ENCODE data around the gene SGCB.

The SGCB gene

GRCh38 chr4:52045028-52045427, 6.9 kb upstream of the SGCB start:
- H3K4me3 Mint-ChIP-seq: no peak overlapping the region
- ATAC-seq (no peak), DNase-seq (ENCODE audit: low spot score in 2 of 2) (no peak)
- no peaks in the 10 kb centered on the region for H3K36me3 Mint-ChIP-seq
- H3K27ac Mint-ChIP-seq: no peak overlapping the region
- H3K9me3 Mint-ChIP-seq: no peaks in the 10 kb centered on the region
- no peaks in the 10 kb centered on the region for H3K4me1 Mint-ChIP-seq

GRCh38 chr4:52037689-52038102, 403 bp downstream of the SGCB start:
- peak in 1 of 2 donors; percentile 72 for DNase-seq (ENCODE audit: low spot score in 2 of 2)
- Mint-ChIP-seq H3K4me1 (peaks cover 22% of the 10 kb centered on the region), H3K27ac (peak overlapping the region; percentile 79), H3K9me3 (no peaks in the 10 kb centered on the region), H3K4me3 (peak overlapping the region; percentile 74), H3K36me3 (no peaks in the 10 kb centered on the region)
- ATAC-seq: peak; percentile 71

GRCh38 chr4:52036886-52037530, 1.1 kb downstream of the SGCB start:
- ATAC-seq (no peak), DNase-seq (ENCODE audit: low spot score in 2 of 2) (no peak)
- H3K4me1 Mint-ChIP-seq: peaks cover 22% of the 10 kb centered on the region
- H3K36me3 Mint-ChIP-seq: peaks cover under 1% of the 10 kb centered on the region
- peak overlapping the region; percentile 79 for H3K27ac Mint-ChIP-seq
- peak overlapping the region; percentile 74 for H3K4me3 Mint-ChIP-seq
- H3K9me3 Mint-ChIP-seq: no peaks in the 10 kb centered on the region

GRCh38 chr4:52035190-52035589, 2.9 kb downstream of the SGCB start:
- Mint-ChIP-seq H3K36me3 (peaks cover 19% of the 10 kb centered on the region), H3K4me1 (peaks cover 22% of the 10 kb centered on the region), H3K27ac (no peak overlapping the region), H3K9me3 (no peaks in the 10 kb centered on the region), H3K4me3 (no peak overlapping the region)
- DNase-seq (ENCODE audit: low spot score in 2 of 2) (no peak), ATAC-seq (no peak)

DNA sequence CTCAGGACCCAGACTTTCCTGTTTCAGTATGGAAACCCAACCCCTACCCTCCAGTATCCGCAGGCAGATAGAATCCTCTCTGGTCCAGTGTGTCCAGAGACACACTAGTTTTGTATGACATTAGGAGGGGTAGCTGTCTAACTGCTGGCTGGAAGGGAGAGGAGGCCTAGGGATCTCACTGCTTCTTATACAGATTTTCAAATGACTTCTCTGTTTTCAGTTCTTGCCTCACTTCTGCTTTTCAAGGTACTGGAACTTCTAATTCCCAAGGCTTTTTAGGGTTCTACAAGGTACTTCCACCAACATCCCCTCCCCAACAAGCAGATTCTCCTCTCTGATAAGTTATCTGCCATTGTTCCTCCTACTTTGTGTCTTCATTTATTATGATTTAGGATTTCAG, 6.1 kb downstream of the SGCB start:
- ATAC-seq (no peak), DNase-seq (ENCODE audit: low spot score in 2 of 2) (no peak)
- H3K4me1 Mint-ChIP-seq: peaks cover 21% of the 10 kb centered on the region
- peak overlapping the region; percentile 17 for H3K27ac Mint-ChIP-seq
- peaks cover 40% of the 10 kb centered on the region for H3K36me3 Mint-ChIP-seq
- no peaks in the 10 kb centered on the region for H3K9me3 Mint-ChIP-seq
- no peak overlapping the region for H3K4me3 Mint-ChIP-seq

DNA sequence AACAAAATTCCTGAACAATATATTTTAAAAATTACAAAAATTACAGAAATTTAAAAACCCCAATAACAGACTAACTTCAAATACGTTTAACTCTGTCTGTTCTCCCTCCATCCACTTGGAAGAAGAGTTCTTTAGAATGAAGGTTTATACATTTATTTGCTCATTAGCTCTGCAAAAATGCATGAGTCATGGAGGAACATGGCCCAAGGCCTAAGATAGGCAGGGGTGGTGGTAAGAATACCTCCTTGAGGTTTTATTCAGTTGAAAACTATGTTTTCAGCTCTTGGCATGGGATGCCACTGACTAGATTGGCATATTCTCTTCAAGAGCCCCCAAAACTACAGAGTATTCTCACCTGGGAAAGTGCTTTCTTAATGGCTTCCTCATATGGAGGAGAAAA, 9.1 kb downstream of the SGCB start:
- DNase-seq (ENCODE audit: low spot score in 2 of 2): no peak
- Mint-ChIP-seq H3K27ac (no peak overlapping the region), H3K4me1 (no peaks in the 10 kb centered on the region), H3K4me3 (no peak overlapping the region), H3K9me3 (no peaks in the 10 kb centered on the region), H3K36me3 (peaks cover 50% of the 10 kb centered on the region)
- no peak for ATAC-seq

- Mint-ChIP-seq H3K4me1 (no peaks in the 10 kb centered on the region), H3K36me3 (no peaks in the 10 kb centered on the region), H3K4me3 (no peak within 1 kb of the TSS), H3K27ac (no peak within 1 kb of the TSS), H3K9me3 (no peaks in the 10 kb centered on the region)
- DNase-seq (ENCODE audit: low spot score in 2 of 2): no peak
- no peak for ATAC-seq
These were observed 18.0 kb downstream of the SGCB start, which contains the start of gene LRRC66 for GRCh38 chr4:52019936-52020657. Gene LRRC66, minus strand, starts transcription at chr4:52020363. Its CDS starts 2,750 bp downstream, at chr4:52017613.

GRCh38 chr4:52017814-52018213, 20.3 kb downstream of the SGCB start:
- ATAC-seq: no peak
- H3K9me3 Mint-ChIP-seq: no peaks in the 10 kb centered on the region
- DNase-seq (ENCODE audit: low spot score in 2 of 2): no peak
- H3K4me1 Mint-ChIP-seq: no peaks in the 10 kb centered on the region
- no peak overlapping the region for H3K4me3 Mint-ChIP-seq
- H3K27ac Mint-ChIP-seq: no peak overlapping the region
- no peaks in the 10 kb centered on the region for H3K36me3 Mint-ChIP-seq

DNA sequence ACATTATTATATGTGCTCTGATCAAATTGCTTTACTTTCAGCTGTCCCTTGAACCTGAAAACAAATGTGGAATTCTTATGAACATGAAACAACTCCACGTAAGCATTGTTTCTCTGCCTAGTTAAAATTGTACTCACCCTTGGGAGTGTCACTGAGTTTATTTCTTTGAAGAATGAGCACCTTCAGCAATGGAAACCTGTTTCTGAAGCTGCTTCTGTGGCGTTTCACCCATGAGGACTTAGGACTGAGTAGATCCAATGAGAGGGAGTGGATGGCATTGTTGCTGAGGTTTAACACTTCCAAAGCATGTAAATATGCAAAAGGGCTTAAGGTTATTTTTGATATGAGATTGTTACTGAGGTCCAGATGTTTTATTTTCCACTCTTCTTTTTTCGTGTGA, 21.1 kb downstream of the SGCB start:
- no peaks in the 10 kb centered on the region for H3K4me1 Mint-ChIP-seq
- no peaks in the 10 kb centered on the region for H3K36me3 Mint-ChIP-seq
- no peak overlapping the region for H3K4me3 Mint-ChIP-seq
- no peak overlapping the region for H3K27ac Mint-ChIP-seq
- ATAC-seq: no peak
- H3K9me3 Mint-ChIP-seq: no peaks in the 10 kb centered on the region
- no peak for DNase-seq (ENCODE audit: low spot score in 2 of 2)

GRCh38 chr4:52015366-52015765, 22.7 kb downstream of the SGCB start:
- ATAC-seq: no peak
- no peak for DNase-seq (ENCODE audit: low spot score in 2 of 2)
- Mint-ChIP-seq H3K4me1 (no peaks in the 10 kb centered on the region), H3K9me3 (no peaks in the 10 kb centered on the region), H3K36me3 (no peaks in the 10 kb centered on the region), H3K27ac (no peak overlapping the region), H3K4me3 (no peak overlapping the region)

DNA sequence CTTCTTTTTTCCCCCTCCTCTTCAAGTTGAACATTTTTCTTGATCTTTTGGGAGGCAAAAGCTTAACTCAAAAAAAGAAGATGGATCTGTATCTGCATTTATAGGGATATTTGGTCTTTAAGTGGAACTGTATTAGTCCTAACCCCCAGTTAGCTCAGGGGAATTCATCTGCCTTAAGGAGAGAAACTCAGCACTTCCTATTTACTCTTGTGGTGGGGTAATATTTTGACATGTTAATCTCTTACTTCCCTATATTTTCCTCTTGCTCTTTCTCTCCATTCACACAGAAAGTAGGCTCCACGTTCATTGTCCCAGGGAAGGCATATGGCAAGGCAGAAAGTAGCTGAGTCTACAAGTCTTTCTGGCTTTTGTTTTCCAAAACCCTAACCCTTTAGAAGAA, 23.2 kb downstream of the SGCB start:
- no peaks in the 10 kb centered on the region for H3K9me3 Mint-ChIP-seq
- ATAC-seq (no peak), DNase-seq (ENCODE audit: low spot score in 2 of 2) (no peak)
- no peaks in the 10 kb centered on the region for H3K36me3 Mint-ChIP-seq
- H3K4me3 Mint-ChIP-seq: no peak overlapping the region
- no peak overlapping the region for H3K27ac Mint-ChIP-seq
- no peaks in the 10 kb centered on the region for H3K4me1 Mint-ChIP-seq

DNA sequence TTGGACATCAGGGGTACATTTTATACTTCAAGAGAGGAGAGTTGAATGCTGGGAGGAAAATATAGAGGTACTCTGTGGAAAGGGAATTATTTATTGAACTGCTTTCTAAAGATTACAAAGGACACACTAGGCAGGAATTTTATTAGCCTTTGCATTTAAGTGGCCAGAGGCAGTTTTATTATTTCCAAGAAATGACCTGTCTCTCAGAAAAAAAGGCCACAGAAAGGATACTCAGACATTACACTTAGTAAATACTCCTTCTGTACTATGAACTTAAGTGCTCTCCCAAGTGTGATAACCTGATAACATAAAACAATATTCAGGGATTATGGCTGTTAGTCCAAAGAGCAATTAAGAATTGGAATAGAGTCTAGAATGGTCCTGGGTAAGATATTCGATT, 25.4 kb downstream of the SGCB start:
- Mint-ChIP-seq H3K9me3 (no peaks in the 10 kb centered on the region), H3K4me3 (no peak overlapping the region), H3K27ac (no peak overlapping the region), H3K4me1 (no peaks in the 10 kb centered on the region), H3K36me3 (no peaks in the 10 kb centered on the region)
- DNase-seq (ENCODE audit: low spot score in 2 of 2): no peak
- ATAC-seq: no peak

DNA sequence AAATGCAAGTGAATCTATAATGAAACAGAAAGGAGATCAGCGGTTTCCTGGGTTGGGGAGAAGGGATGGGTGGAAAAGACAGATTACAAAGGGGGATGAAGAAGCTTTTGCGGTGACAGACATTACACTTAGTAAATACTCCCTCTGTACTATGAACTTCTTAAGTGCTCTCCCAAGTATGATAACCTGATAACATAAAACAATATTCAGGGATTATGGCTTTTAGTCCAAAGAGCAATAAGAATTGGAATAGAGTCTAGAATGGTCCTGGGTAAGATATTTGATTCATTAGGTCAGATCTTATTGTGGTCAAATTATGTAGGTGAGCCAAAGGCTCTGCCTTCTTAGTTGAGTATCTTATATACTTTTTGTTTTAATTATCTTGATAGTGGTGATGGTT, 27.1 kb downstream of the SGCB start:
- Mint-ChIP-seq H3K36me3 (no peaks in the 10 kb centered on the region), H3K4me1 (no peaks in the 10 kb centered on the region), H3K27ac (no peak overlapping the region), H3K9me3 (no peaks in the 10 kb centered on the region), H3K4me3 (no peak overlapping the region)
- ATAC-seq (no peak), DNase-seq (ENCODE audit: low spot score in 2 of 2) (no peak)

DNA sequence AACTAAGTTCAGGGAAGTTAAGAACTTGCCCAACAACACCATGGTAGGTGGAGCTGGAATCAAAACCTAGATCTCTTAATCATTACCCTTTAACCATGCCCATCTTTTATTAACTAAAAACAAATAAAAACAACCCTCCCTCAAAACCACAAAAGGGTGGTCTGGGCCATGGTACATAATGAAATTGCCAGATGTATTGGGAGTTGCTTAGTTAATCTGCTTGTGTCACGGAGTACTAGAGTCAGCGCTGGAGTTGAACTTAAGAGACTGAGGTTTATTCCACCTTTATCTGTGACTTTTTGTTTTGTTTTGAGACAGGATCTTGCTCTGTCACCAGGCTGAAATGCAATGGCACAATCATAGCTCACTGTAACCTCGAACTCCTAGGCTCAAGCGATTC, 31.2 kb downstream of the SGCB start:
- H3K27ac Mint-ChIP-seq: no peak overlapping the region
- no peak for ATAC-seq
- H3K36me3 Mint-ChIP-seq: no peaks in the 10 kb centered on the region
- no peak for DNase-seq (ENCODE audit: low spot score in 2 of 2)
- no peaks in the 10 kb centered on the region for H3K9me3 Mint-ChIP-seq
- H3K4me1 Mint-ChIP-seq: no peaks in the 10 kb centered on the region
- no peak overlapping the region for H3K4me3 Mint-ChIP-seq

DNA sequence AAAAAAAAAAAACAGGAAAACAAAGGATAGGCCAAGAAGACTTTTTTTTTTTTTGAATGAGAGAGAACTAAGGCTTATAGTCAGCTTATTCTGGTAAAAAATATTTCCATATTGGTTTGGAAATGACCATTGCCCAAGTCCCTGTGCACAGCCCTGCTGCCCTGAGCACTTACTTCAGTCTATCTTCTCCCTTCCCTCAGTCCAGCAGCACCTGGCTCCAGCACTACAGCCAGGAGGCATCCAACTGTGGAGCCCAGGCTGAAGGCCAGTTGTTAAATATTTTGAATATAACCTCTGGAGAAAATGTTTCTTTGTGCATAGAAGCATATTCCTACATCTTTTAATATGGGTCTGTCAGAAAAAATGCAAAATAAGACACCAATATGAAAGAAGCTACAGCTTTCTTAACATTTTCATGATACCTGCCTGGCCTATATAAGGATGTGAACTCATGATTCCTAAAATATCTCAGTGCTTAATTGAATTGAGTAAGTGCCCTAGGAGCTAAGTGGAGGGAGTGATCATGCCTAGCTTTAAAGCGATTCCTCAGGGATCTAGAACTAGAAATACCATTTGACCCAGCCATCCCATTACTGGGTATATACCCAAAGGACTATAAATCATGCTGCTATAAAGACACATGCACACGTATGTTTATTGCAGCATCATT, 32.4 kb downstream of the SGCB start:
- Mint-ChIP-seq H3K4me3 (no peak overlapping the region), H3K27ac (no peak overlapping the region), H3K9me3 (no peaks in the 10 kb centered on the region), H3K4me1 (no peaks in the 10 kb centered on the region), H3K36me3 (no peaks in the 10 kb centered on the region)
- DNase-seq (ENCODE audit: low spot score in 2 of 2) (no peak), ATAC-seq (no peak)

DNA sequence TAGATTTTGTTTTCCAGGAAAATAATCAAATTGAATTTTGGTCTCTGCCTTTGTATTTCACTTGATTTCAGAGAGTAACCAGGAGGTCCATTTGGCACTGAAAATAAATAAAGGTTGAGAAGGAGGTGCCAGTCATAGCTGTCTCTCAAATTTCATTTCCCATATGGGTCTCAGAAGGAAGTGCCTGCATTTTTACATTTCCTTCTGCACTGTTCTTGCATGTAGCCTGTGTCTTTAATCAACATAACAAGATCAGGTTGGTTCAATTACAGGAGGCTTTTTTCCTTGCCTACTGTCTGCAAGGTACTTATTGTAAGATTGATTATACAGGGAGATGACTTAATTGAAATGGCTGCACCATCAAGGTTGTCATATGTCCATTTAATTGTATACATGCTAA, 33.7 kb downstream of the SGCB start:
- no peak for DNase-seq (ENCODE audit: low spot score in 2 of 2)

More for the DNA sequence above, 33.7 kb downstream of the SGCB start:
- Mint-ChIP-seq H3K4me3 (no peak overlapping the region), H3K36me3 (no peaks in the 10 kb centered on the region), H3K27ac (no peak overlapping the region), H3K4me1 (no peaks in the 10 kb centered on the region), H3K9me3 (no peaks in the 10 kb centered on the region)
- ATAC-seq: no peak

Data from stimulated activated effector memory CD8-positive, alpha-beta T cell treated with anti-CD3 and anti-CD28 coated beads, Interleukin-12 subunit alpha, Interleukin-12 subunit beta, amount 100 ng/mL, for 72 hours (primary cell).